ENCODE data around the gene ARHGAP31.

ARHGAP31 gene

DNA sequence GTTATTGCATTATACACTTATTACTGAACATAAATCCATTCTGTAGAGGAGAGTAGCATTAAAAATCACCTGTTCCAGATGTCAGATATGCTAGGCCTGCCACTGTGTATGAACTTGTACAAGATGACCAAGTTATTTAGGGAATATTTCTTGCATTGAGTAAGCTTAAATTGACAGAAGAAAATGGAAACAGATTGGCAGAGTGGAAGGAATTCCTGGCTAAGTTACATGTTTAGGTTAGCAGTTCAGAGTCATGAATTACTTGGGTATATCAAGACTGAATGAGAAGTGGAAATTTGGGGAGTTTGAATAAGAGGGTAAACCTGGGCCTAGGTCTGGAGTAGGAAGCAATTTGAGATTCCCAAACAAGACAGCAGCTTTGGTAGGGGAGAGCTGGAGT lies 44.6 kb downstream of the ARHGAP31 start:
- no peak for TF ChIP-seq CTCF (IDR thresholded peaks at IDR 0.05; ENCODE audit: control insufficient read depth, insufficient read depth, low read depth, low read length, missing control alignments)
- DNase-seq (ENCODE audit: low read depth), result no peak
- no peak overlapping the region for H3K4me3 ChIP-seq (ENCODE audit: control insufficient read depth, low read depth, low read length)

- no peak for DNase-seq (ENCODE audit: low read depth)
- TF ChIP-seq CTCF (IDR thresholded peaks at IDR 0.05; ENCODE audit: control insufficient read depth, insufficient read depth, low read depth, low read length, missing control alignments), result no peak
- no peak overlapping the region for H3K4me3 ChIP-seq (ENCODE audit: control insufficient read depth, low read depth, low read length)
Observed at GRCh38 chr3:119340014-119340413, 45.8 kb downstream of the ARHGAP31 start.

DNA sequence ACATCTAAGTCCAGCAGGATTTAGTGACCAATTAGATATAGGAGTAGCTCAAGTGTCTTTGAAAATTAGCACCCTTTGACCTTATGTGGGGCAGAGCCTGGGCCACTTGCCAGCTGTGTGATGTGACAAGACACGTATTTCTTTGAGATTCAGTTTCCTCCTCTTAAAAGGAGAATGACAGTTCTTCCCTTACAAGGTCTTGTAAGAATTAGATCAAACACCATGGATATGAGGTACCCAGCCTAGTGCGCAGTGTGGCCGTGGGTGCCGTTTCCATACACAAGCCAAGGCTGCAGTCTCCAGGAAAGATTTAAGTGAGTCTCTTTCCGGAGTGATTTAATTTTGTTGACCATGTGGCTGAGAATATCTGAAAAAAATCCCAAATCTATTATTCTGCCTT lies 46.3 kb downstream of the ARHGAP31 start:
- no peak for DNase-seq (ENCODE audit: low read depth)
- H3K4me3 ChIP-seq (ENCODE audit: control insufficient read depth, low read depth, low read length), result no peak overlapping the region
- no peak for TF ChIP-seq CTCF (IDR thresholded peaks at IDR 0.05; ENCODE audit: control insufficient read depth, insufficient read depth, low read depth, low read length, missing control alignments)

GRCh38 chr3:119342176-119342575 lies 48.0 kb downstream of the ARHGAP31 start:
- no peak overlapping the region for H3K4me3 ChIP-seq (ENCODE audit: control insufficient read depth, low read depth, low read length)
- TF ChIP-seq CTCF (IDR thresholded peaks at IDR 0.05; ENCODE audit: control insufficient read depth, insufficient read depth, low read depth, low read length, missing control alignments), result no peak
- DNase-seq (ENCODE audit: low read depth), result no peak

DNA sequence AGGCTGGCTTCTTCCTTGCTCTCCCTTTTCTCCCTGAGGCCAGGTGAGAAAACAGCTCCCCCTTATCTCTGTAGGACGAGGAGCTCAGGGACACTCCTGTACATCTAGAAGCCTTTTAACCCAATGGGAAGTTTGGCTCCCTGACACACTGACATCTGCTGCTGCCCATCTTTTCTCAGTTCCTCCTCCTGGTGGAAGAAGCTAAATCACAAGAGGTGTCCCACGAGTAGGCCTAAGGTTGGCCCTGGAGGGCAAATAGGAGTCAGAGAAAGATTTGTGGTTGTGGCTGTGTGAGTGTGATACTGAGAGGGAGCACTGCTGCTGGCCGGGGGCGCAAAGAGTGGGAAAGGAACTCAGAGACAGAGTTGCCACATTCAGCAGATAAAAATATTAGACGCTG lies 49.5 kb downstream of the ARHGAP31 start:
- no peak for DNase-seq (ENCODE audit: low read depth)
- H3K4me3 ChIP-seq (ENCODE audit: control insufficient read depth, low read depth, low read length), result no peak overlapping the region
- TF ChIP-seq CTCF (IDR thresholded peaks at IDR 0.05; ENCODE audit: control insufficient read depth, insufficient read depth, low read depth, low read length, missing control alignments), result no peak

DNA sequence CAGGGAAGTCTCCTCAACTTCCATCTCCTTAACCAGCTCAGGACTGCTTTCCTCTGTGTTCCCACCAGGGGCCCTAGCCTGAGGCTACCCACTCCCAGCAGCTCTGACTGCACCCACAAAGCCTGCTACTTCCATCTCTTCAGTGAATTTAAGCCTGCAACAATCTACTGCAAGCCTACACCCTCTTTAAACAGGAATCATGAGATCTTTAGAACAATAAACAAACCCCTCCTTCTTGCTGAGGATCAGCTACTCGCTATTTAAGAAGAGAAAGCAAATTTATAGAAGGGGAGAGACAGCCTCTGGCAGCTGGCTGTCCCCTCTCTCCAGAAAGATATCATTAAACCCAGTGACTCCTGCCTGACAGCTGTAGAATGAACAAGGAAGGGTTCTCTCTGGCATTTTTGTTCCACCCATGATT lies 51.9 kb downstream of the ARHGAP31 start:
- H3K4me3 ChIP-seq (ENCODE audit: control insufficient read depth, low read depth, low read length), result no peak overlapping the region
- no peak for TF ChIP-seq CTCF (IDR thresholded peaks at IDR 0.05; ENCODE audit: control insufficient read depth, insufficient read depth, low read depth, low read length, missing control alignments)
- DNase-seq (ENCODE audit: low read depth), result no peak

DNA sequence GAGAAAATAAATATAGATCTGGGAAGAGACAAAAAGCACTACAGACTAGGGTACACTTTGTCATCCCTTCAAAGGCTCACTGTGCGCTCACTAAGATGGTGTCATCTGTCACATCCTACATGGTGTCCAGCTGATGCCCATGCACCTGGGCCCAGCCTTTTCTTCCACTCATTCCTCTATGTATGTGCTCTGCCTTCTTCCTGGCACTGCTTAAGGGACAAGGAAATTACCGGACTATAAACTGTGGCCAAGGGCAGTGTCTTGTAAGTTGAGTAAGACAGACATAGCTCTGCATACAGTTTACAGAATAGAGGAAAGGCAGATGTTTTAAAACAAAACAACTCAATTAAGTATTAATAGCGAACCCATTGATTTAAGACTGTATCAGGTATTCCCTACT lies 52.9 kb downstream of the ARHGAP31 start:
- DNase-seq (ENCODE audit: low read depth), result no peak
- no peak for TF ChIP-seq CTCF (IDR thresholded peaks at IDR 0.05; ENCODE audit: control insufficient read depth, insufficient read depth, low read depth, low read length, missing control alignments)
- H3K4me3 ChIP-seq (ENCODE audit: control insufficient read depth, low read depth, low read length), result no peak overlapping the region
